AG10803 (cell line): ENCODE results near the gene MTIF2.
A peak's percentile ranks its signal among the peaks of the same experiment; 100 is the strongest.

Experiments
- DNase-seq: peaks from one replicate; pipeline ENCODE4 v3.0.0; 2010; ENCODE audit warnings: low read depth
- H3K4me3 ChIP-seq: 2 replicates; pipeline ENCODE4 v1.5.1; 2011; ENCODE audit warnings: mild to moderate bottlenecking, low read length, control low read depth
- CTCF ChIP-seq: conservative IDR thresholded peaks from 2 replicates; pipeline ENCODE4 v1.5.1; 2011; ENCODE audit warnings: mild to moderate bottlenecking, low read length, control low read depth, inconsistent platforms

MTIF2 gene

GRCh38 chr2:55268907-55269644 is at the start of gene MTIF2:
TSS of gene MTIF2 (minus strand) at chr2:55269231. CDS start at chr2:55263858, 5,373 bp downstream.
- TF ChIP-seq CTCF: no peak
- peak; percentile 92 for DNase-seq
- peak within 1 kb of the TSS; percentile 99 for H3K4me3 ChIP-seq

- TF ChIP-seq CTCF: no peak
- DNase-seq: no peak
Observed at GRCh38 chr2:55314985-55315384, 46.0 kb upstream of the MTIF2 start.

GRCh38 chr2:55311444-55311870 is 42.4 kb upstream of the MTIF2 start:
- peak; percentile 73 for DNase-seq
- TF ChIP-seq CTCF: peak; percentile 56
- no peak overlapping the region for H3K4me3 ChIP-seq

More at GRCh38 chr2:55314985-55315384, 46.0 kb upstream of the MTIF2 start:
- no peak overlapping the region for H3K4me3 ChIP-seq

GRCh38 chr2:55309446-55309845 is 40.4 kb upstream of the MTIF2 start:
- H3K4me3 ChIP-seq: no peak overlapping the region
- TF ChIP-seq CTCF: no peak
- peak; percentile 69 for DNase-seq

- no peak overlapping the region for H3K4me3 ChIP-seq
- DNase-seq: no peak
- no peak for TF ChIP-seq CTCF
Observed at GRCh38 chr2:55302241-55302640, 33.2 kb upstream of the MTIF2 start.

GRCh38 chr2:55301277-55301676 is 32.2 kb upstream of the MTIF2 start:
- no peak overlapping the region for H3K4me3 ChIP-seq
- TF ChIP-seq CTCF: no peak
- DNase-seq: no peak

- TF ChIP-seq CTCF: no peak
- H3K4me3 ChIP-seq: no peak overlapping the region
- no peak for DNase-seq
Observed at GRCh38 chr2:55296393-55296792, 27.4 kb upstream of the MTIF2 start.
